Prostate gland (tissue), 2 donors: ENCODE measurements around the gene PAM16. TPM values are rescaled to one million over a fixed set of nuclear protein-coding genes. Genes with fewer than 3 reads are reported as not detected.

ENCODE experiments used
- DNase-seq: peaks from one replicate; pipeline ENCODE4 v3.0.0-alpha.2; 2019; ENCODE audit warnings: low spot score
- H3K27ac ChIP-seq, 2 donors: fragments of 200-600 bp; sonication (generic); 2 replicates each; pipeline ENCODE4 v1.5.1; 2017 to 2019
- H3K27me3 ChIP-seq: fragments of 200-600 bp; sonication (generic); replicated peaks from 2 replicates; pipeline ENCODE4 v1.5.1; 2019; ENCODE audit not compliant: insufficient read depth
- H3K36me3 ChIP-seq, 2 donors: fragments of 200-600 bp; sonication (generic); 1 replicate in 1 of 2; 2 replicates in 1 of 2; pipeline versions ENCODE4 v1.5.1 to v1.8.1; 2017 to 2019
- H3K4me1 ChIP-seq: fragments of 200-600 bp; sonication (generic); replicated peaks from 2 replicates; pipeline ENCODE4 v1.5.1; 2019
- H3K4me3 ChIP-seq, 2 donors: fragments of 200-600 bp; sonication (generic); 2 replicates each; pipeline ENCODE4 v1.5.1; 2017 to 2019
- H3K9me3 ChIP-seq: fragments of 200-600 bp; sonication (generic); 2 replicates; pipeline ENCODE4 v1.5.1; 2017
- CTCF ChIP-seq, 4 experiments: fragments of 200-600 bp in 2 of 4; fragments of 450-650 bp in 2 of 4; sonication (generic) in 2 of 4; IDR thresholded peaks; 1 replicate in 3 of 4; 2 replicates in 1 of 4; pipeline ENCODE4 v1.5.1; 2016 to 2019; ENCODE audit warnings: antibody characterized with exemption in 4 of 4, mild to moderate bottlenecking in 2 of 4, moderate library complexity in 2 of 4
- POLR2A ChIP-seq: fragments of 450-650 bp; IDR thresholded peaks from one replicate; pipeline ENCODE4 v1.6.1; 2016; ENCODE audit warnings: antibody characterized with exemption, mild to moderate bottlenecking
- POLR2AphosphoS5 ChIP-seq: sonication (generic); formaldehyde crosslinking; IDR thresholded peaks from one replicate; pipeline ENCODE4 v1.6.1; 2017; ENCODE audit warnings: antibody characterized with exemption
- WGBS: methylation state at CpG from one replicate; pipeline ENCODE4 v1.1.5; 2018; 5-methylcytosine and 5-hydroxymethylcytosine counted together
- intact Hi-C: fragments of 100-400 bp; cut with DNase I; formaldehyde crosslinking; loops from one replicate; pipeline ENCODE4 v1.14.2; 2022
- total RNA-seq, 2 donors: library from RNA; depleted of rRNA; stranded (reverse); fragments of >200 nt; gene quantifications; one replicate each; pipeline ENCODE4 v1.1.0, GENCODE V29; 2016

Gene PAM16
- total RNA-seq, 2 donors from 2014 or later, result 28.6 to 100 TPM

- intact Hi-C loops, result no loop called here
- H3K36me3 ChIP-seq, result no peaks in the 10 kb centered on the region
- peak overlapping the region; percentile 74 to 76 for H3K27ac ChIP-seq
- peak overlapping the region; percentile 72 to 82 for H3K4me3 ChIP-seq
- TF ChIP-seq POLR2A (no peak), POLR2AphosphoS5 (no peak), CTCF (IDR thresholded peaks at IDR 0.05) (no peak)
- WGBS, result 39% methylated on average over 9 of the region's 10 CpGs
- no peaks in the 10 kb centered on the region for H3K9me3 ChIP-seq
- H3K4me1 ChIP-seq, result peaks cover 42% of the 10 kb centered on the region
- DNase-seq, result no peak
- no peaks in the 10 kb centered on the region for H3K27me3 ChIP-seq
Measured at GRCh38 chr16:4372578-4373355, 21.6 kb upstream of the PAM16 start.

GRCh38 chr16:4372001-4372577, 21.0 kb upstream of the PAM16 start:
- DNase-seq, result no peak
- no peaks in the 10 kb centered on the region for H3K9me3 ChIP-seq
- H3K36me3 ChIP-seq, result no peaks in the 10 kb centered on the region
- TF ChIP-seq CTCF (IDR thresholded peaks at IDR 0.05) (no peak), POLR2A (no peak), POLR2AphosphoS5 (no peak)
- intact Hi-C loops, result no loop called here
- under 1% methylated on average over 36 of the region's 43 CpGs for WGBS
- H3K4me3 ChIP-seq, result peak overlapping the region; percentile 72 to 82
- H3K27me3 ChIP-seq, result no peaks in the 10 kb centered on the region
- peak overlapping the region; percentile 74 to 76 for H3K27ac ChIP-seq
- peaks cover 37% of the 10 kb centered on the region for H3K4me1 ChIP-seq

GRCh38 chr16:4371357-4372000, 20.4 kb upstream of the PAM16 start, which contains the start of gene VASN:
TSS of gene VASN (plus strand) at chr16:4371848. CDS start at chr16:4380878, 9,030 bp downstream.
- Histone ChIP-seq H3K27me3 (no peaks in the 10 kb centered on the region), H3K27ac (peak within 1 kb of the TSS; percentile 74 to 76), H3K4me3 (peak within 1 kb of the TSS; percentile 72 to 82), H3K36me3 (no peaks in the 10 kb centered on the region), H3K9me3 (no peaks in the 10 kb centered on the region), H3K4me1 (peaks cover 33% of the 10 kb centered on the region)
- TF ChIP-seq POLR2A, result peak; percentile 98
- TF ChIP-seq POLR2AphosphoS5, result peak; percentile 94
- no peak for TF ChIP-seq CTCF (IDR thresholded peaks at IDR 0.05)
- intact Hi-C loops, result no loop called here
- 3% methylated on average over 33 of the region's 50 CpGs for WGBS
- peak; percentile 85 for DNase-seq

- 68% methylated on average over 13 of the region's 14 CpGs for WGBS
- peak overlapping the region; percentile 74 to 76 for H3K27ac ChIP-seq
- intact Hi-C loops, result no loop called here
- no peaks in the 10 kb centered on the region for H3K27me3 ChIP-seq
- TF ChIP-seq CTCF (IDR thresholded peaks at IDR 0.05), result no peak
- no peak for TF ChIP-seq POLR2A
- no peak for TF ChIP-seq POLR2AphosphoS5
- peaks cover 30% of the 10 kb centered on the region for H3K4me1 ChIP-seq
- H3K36me3 ChIP-seq, result no peaks in the 10 kb centered on the region
- H3K4me3 ChIP-seq, result no peak overlapping the region
- no peak for DNase-seq
- H3K9me3 ChIP-seq, result no peaks in the 10 kb centered on the region
Measured at GRCh38 chr16:4370570-4371356, 19.6 kb upstream of the PAM16 start.
